GM23338 (cell line): ENCODE data around the gene EXOC3. TPM values are rescaled to one million over a fixed set of nuclear protein-coding genes. Genes with fewer than 3 reads are reported as not detected.

Experiments used
- ATAC-seq: fragments of 200-7000 bp; cut with Tn5 transposase; 3 replicates; pipeline ENCODE4 v1.9.1; 2020
- DNase-seq: peaks from one replicate; pipeline ENCODE4 v3.0.0-alpha.2; 2015; ENCODE audit warnings: low spot score
- H2AFZ ChIP-seq: fragments of 200-600 bp; sonication (generic); 2 replicates; pipeline ENCODE4 v1.8.0; 2016; ENCODE audit warnings: antibody characterized with exemption, mild to moderate bottlenecking, moderate library complexity
- H3F3A ChIP-seq: fragments of 200-600 bp; sonication (generic); replicated peaks from 2 replicates; pipeline ENCODE4 v1.8.0; 2017; ENCODE audit warnings: antibody characterized with exemption, mixed run types, low read depth
- H3K27ac ChIP-seq: fragments of 200-600 bp; sonication (generic); 2 replicates; pipeline ENCODE4 v1.6.1; 2016; ENCODE audit warnings: low read depth
- H3K27me3 ChIP-seq: fragments of 200-600 bp; sonication (generic); 2 replicates; pipeline ENCODE4 v1.8.0; 2016; ENCODE audit warnings: mild to moderate bottlenecking, mixed run types, moderate library complexity; ENCODE audit not compliant: insufficient read depth
- H3K36me3 ChIP-seq: fragments of 200-600 bp; sonication (generic); 2 replicates; pipeline ENCODE4 v1.8.0; 2016; ENCODE audit warnings: mild to moderate bottlenecking; ENCODE audit not compliant: insufficient read depth
- H3K4me1 ChIP-seq: fragments of 200-600 bp; sonication (generic); 2 replicates; pipeline ENCODE4 v1.8.0; 2016; ENCODE audit warnings: mild to moderate bottlenecking, moderate library complexity; ENCODE audit not compliant: insufficient read depth
- H3K4me2 ChIP-seq: fragments of 200-600 bp; sonication (generic); 2 replicates; pipeline ENCODE4 v1.7.1; 2017; ENCODE audit warnings: mixed run types
- H3K4me3 ChIP-seq: fragments of 200-600 bp; sonication (generic); 2 replicates; pipeline ENCODE4 v1.6.1; 2016; ENCODE audit warnings: mixed run types
- H3K79me2 ChIP-seq: fragments of 200-600 bp; sonication (generic); replicated peaks from 2 replicates; pipeline ENCODE4 v1.8.0; 2017; ENCODE audit warnings: mild to moderate bottlenecking; ENCODE audit not compliant: insufficient read depth
- H3K9me2 ChIP-seq: fragments of 200-600 bp; sonication (generic); 2 replicates; pipeline ENCODE4 v1.8.0; 2017; ENCODE audit not compliant: insufficient read depth
- H4K20me1 ChIP-seq: fragments of 200-600 bp; sonication (generic); replicated peaks from 2 replicates; pipeline ENCODE4 v1.8.0; 2017; ENCODE audit warnings: mild to moderate bottlenecking; ENCODE audit not compliant: insufficient read depth
- H3K27ac Mint-ChIP-seq: 2 replicates; pipeline ENCODE4 v1.8.0; 2020; ENCODE audit warnings: inconsistent platforms, mild to moderate bottlenecking, moderate library complexity, mixed read lengths
- H3K27me3 Mint-ChIP-seq: 3 replicates; pipeline ENCODE4 v1.8.0; 2022; ENCODE audit warnings: low read depth, mild to moderate bottlenecking, moderate library complexity, mixed read lengths, inconsistent platforms; ENCODE audit not compliant: insufficient read depth, poor library complexity
- H3K36me3 Mint-ChIP-seq: 3 replicates; pipeline ENCODE4 v1.8.0; 2021; ENCODE audit warnings: low read depth, mild to moderate bottlenecking, inconsistent platforms, moderate library complexity, mixed read lengths
- H3K4me1 Mint-ChIP-seq: 3 replicates; pipeline ENCODE4 v1.8.0; 2020; ENCODE audit warnings: mild to moderate bottlenecking, inconsistent platforms, mixed read lengths
- H3K4me3 Mint-ChIP-seq: 3 replicates; pipeline ENCODE4 v1.8.0; 2021; ENCODE audit warnings: moderate library complexity, mild to moderate bottlenecking, inconsistent platforms, mixed read lengths
- H3K9me3 Mint-ChIP-seq: 3 replicates; pipeline ENCODE4 v1.8.0; 2020; ENCODE audit warnings: moderate library complexity, mild to moderate bottlenecking, inconsistent platforms, mixed read lengths
- CREB1 ChIP-seq: fragments of 250-450 bp; sonication (Bioruptor Pico); IDR thresholded peaks from 2 replicates; pipeline ENCODE4 v1.5.0; 2020; ENCODE audit warnings: low read depth, mild to moderate bottlenecking, moderate library complexity
- CTCF ChIP-seq, 2 experiments: fragments of 200-600 bp in 1 of 2; sonication (generic) in 1 of 2; conservative IDR thresholded peaks; 2 replicates each; pipeline versions ENCODE4 v1.5.1 to v1.6.1; 2016 to 2017; ENCODE audit warnings: antibody characterized with exemption in 2 of 2, low read depth in 2 of 2, mild to moderate bottlenecking in 2 of 2, moderate library complexity in 1 of 2
- EZH2 ChIP-seq: fragments of 200-600 bp; sonication (generic); IDR thresholded peaks from one replicate; pipeline ENCODE4 v1.8.0; 2017; ENCODE audit warnings: antibody characterized with exemption, mild to moderate bottlenecking, low read depth; ENCODE audit not compliant: unreplicated experiment
- EZH2phosphoT487 ChIP-seq: fragments of 200-600 bp; sonication (generic); IDR thresholded peaks from one replicate; pipeline ENCODE4 v1.8.1; 2018; ENCODE audit warnings: antibody characterized with exemption; ENCODE audit not compliant: unreplicated experiment
- REST ChIP-seq: IDR thresholded peaks from one replicate; pipeline ENCODE4 v1.6.1; 2018; ENCODE audit warnings: antibody characterized with exemption; ENCODE audit not compliant: unreplicated experiment
- STAT1 ChIP-seq: IDR thresholded peaks from one replicate; pipeline ENCODE4 v1.6.1; 2016; ENCODE audit warnings: antibody characterized with exemption; ENCODE audit not compliant: unreplicated experiment
- ZNF114 ChIP-seq: fragments of 250-450 bp; sonication (Bioruptor Pico); IDR thresholded peaks from 2 replicates; pipeline ENCODE4 v1.5.0; 2020; ENCODE audit warnings: mild to moderate bottlenecking, moderate library complexity
- ZNF331 ChIP-seq: fragments of 250-450 bp; sonication (Bioruptor Pico); IDR thresholded peaks from 2 replicates; pipeline ENCODE4 v1.5.0; 2020; ENCODE audit warnings: low read depth, mild to moderate bottlenecking, moderate library complexity
- polyA plus RNA-seq: library from polyadenylated mRNA; unstranded; fragments of >200 nt; fragmentation: Nextera tagmentation; extraction: Ambion mirVana; gene quantifications from 2 replicates; pipeline ENCODE4 v1.2.1, GENCODE V29; 2016
- total RNA-seq: library from RNA; depleted of rRNA; stranded (reverse); fragments of >200 nt; shearing (Covaris generic); gene quantifications from 2 replicates; pipeline ENCODE4 v1.2.3, GENCODE V29; 2014

Gene EXOC3
- total and polyA plus RNA-seq, 2 experiments from 2014 or later: 13.4 to 31.6 TPM

GRCh38 chr5:456351-457194 lies 13.6 kb downstream of the EXOC3 start:
- peaks cover 4% of the 10 kb centered on the region for H3K4me1 ChIP-seq
- TF ChIP-seq CTCF (conservative IDR thresholded peaks at IDR 0.05; ENCODE audit: low read depth in 2 of 2): no peak
- no peak for TF ChIP-seq ZNF331 (CRISPR knock-in tag)
- no peak for TF ChIP-seq REST
- TF ChIP-seq CREB1: no peak
- TF ChIP-seq STAT1: no peak
- no peak for TF ChIP-seq ZNF114 (CRISPR knock-in tag)
- H3K4me3 ChIP-seq: no peak overlapping the region
- no peak for ATAC-seq
- H2AFZ ChIP-seq: no peak overlapping the region
- no peaks in the 10 kb centered on the region for H4K20me1 ChIP-seq
- no peak overlapping the region for H3K27ac ChIP-seq
- H3K27me3 Mint-ChIP-seq: no peaks in the 10 kb centered on the region
- H3K27me3 ChIP-seq: no peaks in the 10 kb centered on the region
- no peak overlapping the region for H3K4me3 Mint-ChIP-seq
- H3K79me2 ChIP-seq: peaks cover 25% of the 10 kb centered on the region
- no peaks in the 10 kb centered on the region for H3K9me2 ChIP-seq
- no peak overlapping the region for H3K27ac Mint-ChIP-seq
- H3F3A ChIP-seq: no peaks in the 10 kb centered on the region
- no peak overlapping the region for H3K4me2 ChIP-seq
- H3K4me1 Mint-ChIP-seq: peaks cover 14% of the 10 kb centered on the region
- no peaks in the 10 kb centered on the region for H3K9me3 Mint-ChIP-seq
- DNase-seq: no peak
- H3K36me3 Mint-ChIP-seq: peaks cover 56% of the 10 kb centered on the region
- H3K36me3 ChIP-seq: peaks cover 8% of the 10 kb centered on the region; the same call in 1 of the 2 replicates

- Mint-ChIP-seq H3K27ac (no peak overlapping the region), H3K4me3 (no peak overlapping the region), H3K4me1 (peaks cover 14% of the 10 kb centered on the region), H3K9me3 (no peaks in the 10 kb centered on the region), H3K27me3 (no peaks in the 10 kb centered on the region), H3K36me3 (peaks cover 58% of the 10 kb centered on the region)
- no peak for DNase-seq
- Histone ChIP-seq H3K79me2 (peaks cover 17% of the 10 kb centered on the region), H3F3A (no peaks in the 10 kb centered on the region), H3K4me3 (no peak overlapping the region), H3K36me3 (peaks cover 11% of the 10 kb centered on the region; the same call in 1 of the 2 replicates), H3K27me3 (no peaks in the 10 kb centered on the region), H3K4me2 (no peak overlapping the region), H3K27ac (no peak overlapping the region), H2AFZ (no peak overlapping the region), H4K20me1 (no peaks in the 10 kb centered on the region), H3K4me1 (peaks cover 4% of the 10 kb centered on the region), H3K9me2 (no peaks in the 10 kb centered on the region)
- TF ChIP-seq EZH2: no peak
- TF ChIP-seq EZH2phosphoT487: no peak
- ATAC-seq: no peak
Observed at GRCh38 chr5:457195-457961, 14.4 kb downstream of the EXOC3 start.
